Thymus (tissue), 11 donors: ENCODE data around the gene ZNF791. TPM values are rescaled to one million over a fixed set of nuclear protein-coding genes. Genes with fewer than 3 reads are reported as not detected.
A peak's percentile ranks its signal among the peaks of the same experiment; 100 is the strongest.

Experiments used
- DNase-seq, 9 donors: peaks; one replicate each; pipeline ENCODE4 v3.0.0-alpha.2; 2013; ENCODE audit warnings: low spot score in 9 of 9, low read depth in 6 of 9, missing footprints in 1 of 9
- H3K27ac ChIP-seq, 2 donors: one replicate each; pipeline ENCODE4 v1.5.1; 2013; ENCODE audit warnings: control low read depth in 1 of 2, low read depth in 1 of 2, low read length in 1 of 2, mild to moderate bottlenecking in 1 of 2, moderate library complexity in 1 of 2
- H3K27me3 ChIP-seq, 2 donors: one replicate each; pipeline ENCODE4 v1.5.1; 2013; ENCODE audit warnings: low read length in 1 of 2; ENCODE audit not compliant: control insufficient read depth in 2 of 2, insufficient read depth in 1 of 2
- H3K36me3 ChIP-seq, 2 donors: one replicate each; pipeline ENCODE4 v1.5.1; 2013; ENCODE audit warnings: low read length in 1 of 2, mild to moderate bottlenecking in 1 of 2, moderate library complexity in 1 of 2; ENCODE audit not compliant: control insufficient read depth in 2 of 2, insufficient read depth in 2 of 2
- H3K4me1 ChIP-seq, 2 donors: one replicate each; pipeline ENCODE4 v1.5.1; 2013; ENCODE audit warnings: low read length in 2 of 2; ENCODE audit not compliant: control insufficient read depth in 2 of 2, insufficient read depth in 2 of 2
- H3K4me3 ChIP-seq, 2 donors: one replicate each; pipeline ENCODE4 v1.5.1; 2013; ENCODE audit warnings: low read length in 2 of 2, control low read depth in 1 of 2, mild to moderate bottlenecking in 1 of 2
- H3K9me3 ChIP-seq, 2 donors: one replicate each; pipeline ENCODE4 v1.5.1; 2013; ENCODE audit warnings: low read length in 1 of 2, mild to moderate bottlenecking in 1 of 2; ENCODE audit not compliant: control insufficient read depth in 2 of 2, insufficient read depth in 1 of 2
- WGBS: extraction: QIAGEN DNeasy Blood & Tissue Kit; methylation state at CpG from one replicate; pipeline ENCODE4 v1.1.7; 2013; 5-methylcytosine and 5-hydroxymethylcytosine counted together
- polyA plus RNA-seq: library from polyadenylated mRNA; stranded (reverse); fragments of 200-250 nt; gene quantifications from one replicate; pipeline ENCODE4 v1.2.3, GENCODE V29; 2013
- total RNA-seq: library from RNA; stranded (reverse); fragments of 120-200 nt; gene quantifications from one replicate; pipeline ENCODE4 v1.2.4, GENCODE V29; 2013
- donor health status: healthy.

Gene ZNF791
- total and polyA plus RNA-seq, 2 donors: 8.6 to 9.1 TPM

DNA sequence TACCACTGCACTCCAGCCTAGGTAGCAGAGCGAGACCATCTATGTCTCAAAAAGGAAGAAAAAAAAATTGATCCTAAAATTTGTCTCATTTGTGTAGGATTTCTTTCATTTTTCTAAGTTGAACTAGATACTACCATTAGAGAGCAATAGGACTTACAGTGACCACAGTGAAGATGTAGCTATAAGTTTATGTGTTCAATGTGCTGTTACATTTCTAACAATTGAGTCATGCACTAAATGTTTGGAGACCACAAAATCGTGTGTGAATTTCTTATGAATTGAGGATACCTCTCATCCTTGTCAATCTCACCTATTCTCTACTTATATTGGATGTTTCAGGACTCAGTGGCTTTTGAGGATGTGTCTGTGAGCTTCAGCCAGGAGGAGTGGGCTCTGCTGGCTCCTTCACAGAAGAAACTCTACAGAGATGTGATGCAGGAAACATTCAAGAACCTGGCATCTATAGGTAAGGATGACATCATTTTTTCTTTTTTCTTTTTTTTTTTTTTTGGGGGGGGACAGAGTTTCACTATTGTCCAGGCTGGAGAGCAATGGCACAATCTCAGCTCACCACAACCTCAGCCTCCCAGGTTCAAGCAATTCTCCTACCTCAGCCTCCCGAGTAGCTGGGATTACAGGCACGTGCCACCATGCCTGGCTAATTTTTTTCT, 12.8 kb downstream of the ZNF791 start:
- 95% methylated on average over 4 of the region's 4 CpGs for WGBS
- DNase-seq: no peak
- peaks cover 33 to 40% of the 10 kb centered on the region in 2 donors for H3K36me3 ChIP-seq

DNA sequence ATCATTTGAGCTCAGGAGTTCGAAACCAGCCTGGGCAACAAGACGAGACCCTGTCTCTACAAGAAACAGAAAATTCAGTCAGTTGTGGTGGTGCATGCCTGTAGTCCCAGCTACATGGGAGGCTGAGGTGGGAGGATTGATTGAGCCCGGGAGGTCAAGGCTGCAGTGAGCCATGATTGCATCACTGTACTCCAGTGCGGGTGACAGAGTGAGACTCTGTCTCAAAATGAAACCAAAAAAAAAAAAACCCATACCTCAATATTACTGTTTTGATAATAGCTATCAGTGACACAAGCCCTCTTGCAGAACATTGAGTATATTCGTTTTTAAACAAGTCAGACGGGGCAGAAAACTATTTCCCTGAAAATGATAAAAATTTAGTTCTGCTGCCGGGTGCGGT, 16.2 kb downstream of the ZNF791 start:
- peaks cover 7 to 21% of the 10 kb centered on the region in 2 donors for H3K9me3 ChIP-seq
- peaks cover 46 to 47% of the 10 kb centered on the region in 2 donors for H3K36me3 ChIP-seq
- H3K27ac ChIP-seq: no peak overlapping the region
- WGBS: 92% methylated on average over 8 of the region's 8 CpGs
- no peaks in the 10 kb centered on the region for H3K27me3 ChIP-seq
- DNase-seq: no peak
- H3K4me1 ChIP-seq: no peaks in the 10 kb centered on the region
- no peak overlapping the region for H3K4me3 ChIP-seq

More for the DNA sequence above, 12.8 kb downstream of the ZNF791 start:
- Histone ChIP-seq H3K4me1 (no peaks in the 10 kb centered on the region), H3K9me3 (peaks cover 7 to 17% of the 10 kb centered on the region in 2 donors), H3K27ac (no peak overlapping the region), H3K4me3 (no peak overlapping the region), H3K27me3 (no peaks in the 10 kb centered on the region)

DNA sequence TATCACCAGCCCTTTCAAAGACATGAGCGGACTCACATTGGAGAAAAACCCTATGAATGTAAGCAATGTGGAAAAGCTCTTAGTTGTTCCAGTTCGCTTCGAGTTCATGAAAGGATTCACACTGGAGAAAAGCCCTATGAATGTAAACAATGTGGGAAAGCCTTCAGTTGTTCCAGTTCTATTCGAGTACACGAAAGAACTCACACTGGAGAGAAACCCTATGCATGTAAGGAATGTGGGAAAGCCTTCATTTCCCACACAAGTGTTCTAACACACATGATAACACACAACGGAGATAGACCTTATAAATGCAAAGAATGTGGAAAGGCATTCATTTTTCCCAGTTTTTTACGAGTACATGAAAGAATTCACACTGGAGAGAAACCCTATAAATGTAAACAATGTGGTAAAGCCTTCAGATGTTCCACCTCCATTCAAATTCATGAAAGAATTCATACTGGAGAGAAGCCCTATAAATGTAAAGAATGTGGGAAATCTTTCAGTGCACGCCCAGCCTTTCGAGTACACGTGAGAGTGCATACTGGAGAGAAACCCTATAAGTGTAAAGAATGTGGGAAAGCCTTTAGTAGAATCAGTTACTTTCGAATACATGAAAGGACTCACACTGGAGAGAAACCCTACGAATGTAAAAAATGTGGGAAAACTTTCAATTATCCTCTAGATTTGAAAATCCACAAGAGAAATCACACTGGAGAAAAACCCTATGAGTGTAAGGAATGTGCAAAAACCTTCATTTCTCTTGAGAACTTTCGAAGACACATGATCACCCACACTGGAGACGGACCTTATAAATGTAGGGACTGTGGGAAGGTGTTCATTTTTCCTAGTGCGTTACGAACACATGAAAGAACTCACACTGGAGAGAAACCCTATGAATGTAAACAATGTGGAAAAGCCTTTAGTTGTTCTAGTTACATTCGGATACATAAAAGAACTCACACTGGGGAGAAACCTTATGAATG, 17.6 kb downstream of the ZNF791 start:
- Histone ChIP-seq H3K27me3 (no peaks in the 10 kb centered on the region), H3K4me1 (no peaks in the 10 kb centered on the region), H3K4me3 (no peak overlapping the region), H3K9me3 (peaks cover 7 to 21% of the 10 kb centered on the region in 2 donors), H3K27ac (no peak overlapping the region), H3K36me3 (peaks cover 46 to 47% of the 10 kb centered on the region in 2 donors)
- no peak for DNase-seq
- 98% methylated on average over 17 of the region's 17 CpGs for WGBS

DNA sequence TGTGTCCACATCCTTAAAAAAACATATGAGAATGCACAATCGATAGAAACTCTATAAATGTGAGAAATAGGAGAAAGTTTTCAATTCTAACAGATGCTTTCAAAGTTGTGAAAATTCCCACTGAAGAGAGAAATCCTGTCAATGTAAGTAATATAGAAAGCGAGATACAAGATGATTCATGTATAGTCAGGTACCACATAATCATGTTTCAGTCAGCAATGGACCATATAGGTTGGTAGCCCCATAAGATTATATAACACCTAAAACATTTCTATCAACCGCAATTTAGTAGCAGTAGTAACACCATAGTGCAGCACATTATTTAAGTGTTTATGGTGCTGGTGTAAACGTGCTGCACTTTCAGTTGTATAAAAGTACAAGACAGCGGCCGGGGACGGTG, 18.5 kb downstream of the ZNF791 start:
- Histone ChIP-seq H3K4me3 (no peak overlapping the region), H3K4me1 (no peaks in the 10 kb centered on the region), H3K27ac (no peak overlapping the region), H3K27me3 (no peaks in the 10 kb centered on the region), H3K36me3 (peaks cover 42 to 46% of the 10 kb centered on the region in 2 donors), H3K9me3 (peaks cover 7 to 21% of the 10 kb centered on the region in 2 donors)
- over 99% methylated on average over 7 of the region's 7 CpGs for WGBS
- DNase-seq: no peak

DNA sequence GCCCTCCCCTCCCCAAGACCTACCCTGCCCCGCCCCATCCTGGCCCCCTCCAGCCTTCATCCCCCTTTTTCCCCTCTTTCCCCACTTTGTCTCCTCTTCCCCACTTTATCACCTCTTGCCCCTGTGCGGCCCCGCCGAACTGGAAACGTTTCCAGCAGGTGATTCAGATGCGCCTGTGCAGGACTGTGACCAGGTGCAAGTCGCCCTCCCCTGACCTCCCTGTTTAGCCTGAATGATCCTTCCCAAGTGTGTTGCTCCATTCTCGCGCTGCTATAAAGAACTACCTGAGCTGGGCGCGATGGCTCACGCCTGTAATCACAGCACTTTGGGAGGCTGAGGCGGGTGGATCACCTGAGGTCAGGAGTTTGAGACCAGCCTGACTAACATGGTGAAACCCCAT, 25.9 kb downstream of the ZNF791 start:
- no peak for DNase-seq
- Histone ChIP-seq H3K4me1 (peaks cover 7 to 8% of the 10 kb centered on the region in 2 donors), H3K27me3 (no peaks in the 10 kb centered on the region), H3K36me3 (no peaks in the 10 kb centered on the region), H3K4me3 (no peak overlapping the region), H3K27ac (no peak overlapping the region), H3K9me3 (peaks cover 0 to 6% of the 10 kb centered on the region in 2 donors)
- WGBS: 95% methylated on average over 13 of the region's 13 CpGs

DNA sequence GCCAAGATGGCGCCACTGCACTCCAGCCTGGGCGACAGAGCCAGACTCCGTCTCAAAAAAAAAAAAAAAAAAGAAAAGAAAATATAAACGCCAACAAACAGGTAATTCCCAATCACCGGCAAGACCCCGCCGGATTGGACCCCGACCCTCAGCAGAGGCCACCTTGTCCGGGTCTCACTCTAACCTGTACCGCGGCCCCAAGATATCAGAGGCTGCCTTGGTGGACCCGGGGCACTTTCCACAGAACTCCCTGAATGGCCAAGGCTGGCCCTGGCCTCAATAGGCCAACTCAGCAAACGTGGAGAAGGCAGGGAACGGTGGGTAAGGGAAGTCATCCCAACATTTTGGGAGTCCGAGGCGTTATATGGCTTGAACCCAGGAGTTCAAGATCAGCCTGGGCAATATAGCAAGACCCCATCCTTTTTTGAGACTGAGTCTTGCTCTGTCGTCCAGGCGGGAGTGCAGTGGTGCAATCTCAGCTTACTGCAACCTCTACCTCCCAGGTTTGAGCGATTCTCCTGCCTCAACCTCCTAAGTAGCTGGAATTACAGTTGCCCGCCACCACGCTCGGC, 28.0 kb downstream of the ZNF791 start:
- DNase-seq: no peak
- Histone ChIP-seq H3K4me3 (no peak overlapping the region), H3K9me3 (peaks cover 0 to 6% of the 10 kb centered on the region in 2 donors), H3K27me3 (no peaks in the 10 kb centered on the region), H3K27ac (no peak overlapping the region), H3K4me1 (peaks cover 7 to 8% of the 10 kb centered on the region in 2 donors), H3K36me3 (peaks cover 0 to 3% of the 10 kb centered on the region in 2 donors)
- WGBS: 98% methylated on average over 22 of the region's 22 CpGs

- no peak overlapping the region for H3K27ac ChIP-seq
- peaks cover 7 to 8% of the 10 kb centered on the region in 2 donors for H3K4me1 ChIP-seq
- no peaks in the 10 kb centered on the region for H3K27me3 ChIP-seq
- 11% methylated on average over 39 of the region's 39 CpGs for WGBS
- peak overlapping the region in 1 of 2 donors; percentile 36 for H3K4me3 ChIP-seq
- peaks cover 0 to 8% of the 10 kb centered on the region in 2 donors for H3K36me3 ChIP-seq
- H3K9me3 ChIP-seq: peaks cover 0 to 6% of the 10 kb centered on the region in 2 donors
- DNase-seq: peak; percentile 31 to 83 (median 62)
These were observed 29.3 kb downstream of the ZNF791 start for GRCh38 chr19:12639901-12640613.

DNA sequence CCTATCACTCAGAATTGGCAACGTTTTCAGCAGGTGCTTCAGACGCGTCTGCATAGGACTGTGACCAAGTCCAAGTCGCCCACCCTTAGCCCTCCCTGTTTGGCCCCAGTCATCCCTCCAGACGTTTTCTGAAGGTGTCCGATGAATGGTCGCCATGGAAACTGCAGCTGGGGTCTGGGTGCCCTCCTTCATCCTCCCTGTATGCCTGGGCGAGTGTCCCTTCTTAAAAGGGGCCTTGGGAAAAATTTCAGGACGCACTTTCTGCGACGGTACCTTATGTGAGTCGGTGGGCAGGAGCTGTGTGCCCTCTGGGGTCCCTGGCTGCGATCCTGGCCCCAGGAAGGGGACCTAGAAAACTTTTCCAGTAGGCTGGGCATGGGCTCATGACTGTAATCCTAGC, 30.7 kb downstream of the ZNF791 start:
- WGBS: 90% methylated on average over 13 of the region's 13 CpGs

More for the DNA sequence above, 30.7 kb downstream of the ZNF791 start:
- Histone ChIP-seq H3K27me3 (no peaks in the 10 kb centered on the region), H3K9me3 (peaks cover 0 to 6% of the 10 kb centered on the region in 2 donors), H3K36me3 (peaks cover 0 to 11% of the 10 kb centered on the region in 2 donors), H3K4me3 (no peak overlapping the region), H3K27ac (no peak overlapping the region), H3K4me1 (peaks cover 4 to 8% of the 10 kb centered on the region in 2 donors)
- DNase-seq: no peak
